Measurements from ENCODE around the gene KRTAP1-1. TPM values are rescaled to one million over a fixed set of nuclear protein-coding genes. Genes with fewer than 3 reads are reported as not detected.

KRTAP1-1 gene, protein sequence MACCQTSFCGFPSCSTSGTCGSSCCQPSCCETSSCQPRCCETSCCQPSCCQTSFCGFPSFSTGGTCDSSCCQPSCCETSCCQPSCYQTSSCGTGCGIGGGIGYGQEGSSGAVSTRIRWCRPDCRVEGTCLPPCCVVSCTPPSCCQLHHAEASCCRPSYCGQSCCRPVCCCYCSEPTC
- not detected in 2 replicates for total RNA-seq

DNA sequence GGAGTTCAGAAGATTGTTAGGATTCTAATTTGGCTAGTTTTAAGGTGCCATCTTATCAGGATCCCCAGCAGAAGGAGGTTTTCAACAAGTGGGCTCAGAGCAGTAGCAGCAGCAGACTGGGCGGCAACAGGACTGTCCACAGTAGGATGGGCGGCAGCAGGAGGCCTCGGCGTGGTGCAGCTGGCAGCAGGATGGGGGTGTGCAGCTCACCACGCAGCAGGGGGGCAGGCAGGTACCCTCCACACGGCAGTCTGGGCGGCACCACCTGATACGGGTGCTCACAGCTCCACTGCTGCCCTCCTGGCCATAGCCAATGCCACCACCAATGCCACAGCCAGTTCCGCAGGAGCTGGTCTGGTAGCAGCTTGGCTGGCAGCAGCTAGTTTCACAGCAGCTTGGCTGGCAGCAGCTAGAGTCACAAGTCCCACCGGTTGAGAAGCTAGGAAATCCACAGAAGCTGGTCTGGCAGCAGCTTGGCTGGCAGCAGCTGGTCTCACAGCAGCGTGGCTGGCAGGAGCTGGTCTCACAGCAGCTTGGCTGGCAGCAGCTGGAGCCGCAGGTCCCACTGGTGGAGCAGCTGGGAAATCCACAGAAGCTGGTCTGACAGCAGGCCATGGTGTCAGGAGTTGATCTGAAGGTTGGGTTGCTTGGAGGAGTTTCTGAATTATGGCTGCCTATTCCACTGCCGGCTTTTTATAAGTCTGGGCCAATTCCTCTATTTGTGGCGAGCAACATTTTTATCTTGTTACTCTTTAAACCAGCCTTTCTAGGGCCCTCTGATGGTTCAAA is at the start of gene KRTAP1-1:
KRTAP1-1 (minus strand) TSS at position 668 of the 789 bp plus-strand sequence; CDS start at position 615, 53 bp downstream.

DNA sequence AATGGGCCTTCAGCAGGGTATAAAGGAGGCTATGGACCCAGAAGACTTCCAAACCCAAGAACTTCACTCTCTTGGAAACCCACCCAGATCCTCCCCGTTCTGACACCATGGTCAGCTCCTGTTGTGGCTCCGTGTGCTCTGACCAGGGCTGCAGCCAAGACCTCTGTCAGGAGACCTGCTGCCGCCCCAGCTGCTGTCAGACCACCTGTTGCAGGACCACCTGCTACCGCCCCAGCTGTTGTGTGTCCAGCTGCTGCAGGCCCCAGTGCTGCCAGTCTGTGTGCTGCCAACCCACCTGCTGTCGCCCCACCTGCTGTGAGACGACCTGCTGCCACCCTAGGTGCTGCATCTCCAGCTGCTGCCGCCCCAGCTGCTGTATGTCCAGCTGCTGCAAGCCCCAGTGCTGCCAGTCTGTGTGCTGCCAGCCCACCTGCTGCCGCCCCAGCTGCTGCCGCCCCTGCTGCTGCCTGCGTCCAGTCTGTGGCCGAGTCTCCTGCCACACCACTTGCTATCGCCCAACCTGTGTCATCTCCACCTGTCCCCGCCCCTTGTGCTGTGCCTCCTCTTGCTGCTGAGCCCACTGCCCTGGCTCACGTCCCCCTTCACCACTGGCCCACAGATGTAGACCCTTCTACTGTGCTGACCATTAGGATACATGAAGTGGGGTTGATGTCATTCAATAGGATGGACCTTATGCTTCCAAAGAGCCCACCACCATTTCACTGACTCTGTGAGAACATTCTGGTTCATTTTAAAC is 43.0 kb upstream of the KRTAP1-1 start, which contains the start of gene KRTAP4-7:
KRTAP4-7 (plus strand) TSS at position 51 of the 757 bp plus-strand sequence; CDS start at position 108, 57 bp downstream.

DNA sequence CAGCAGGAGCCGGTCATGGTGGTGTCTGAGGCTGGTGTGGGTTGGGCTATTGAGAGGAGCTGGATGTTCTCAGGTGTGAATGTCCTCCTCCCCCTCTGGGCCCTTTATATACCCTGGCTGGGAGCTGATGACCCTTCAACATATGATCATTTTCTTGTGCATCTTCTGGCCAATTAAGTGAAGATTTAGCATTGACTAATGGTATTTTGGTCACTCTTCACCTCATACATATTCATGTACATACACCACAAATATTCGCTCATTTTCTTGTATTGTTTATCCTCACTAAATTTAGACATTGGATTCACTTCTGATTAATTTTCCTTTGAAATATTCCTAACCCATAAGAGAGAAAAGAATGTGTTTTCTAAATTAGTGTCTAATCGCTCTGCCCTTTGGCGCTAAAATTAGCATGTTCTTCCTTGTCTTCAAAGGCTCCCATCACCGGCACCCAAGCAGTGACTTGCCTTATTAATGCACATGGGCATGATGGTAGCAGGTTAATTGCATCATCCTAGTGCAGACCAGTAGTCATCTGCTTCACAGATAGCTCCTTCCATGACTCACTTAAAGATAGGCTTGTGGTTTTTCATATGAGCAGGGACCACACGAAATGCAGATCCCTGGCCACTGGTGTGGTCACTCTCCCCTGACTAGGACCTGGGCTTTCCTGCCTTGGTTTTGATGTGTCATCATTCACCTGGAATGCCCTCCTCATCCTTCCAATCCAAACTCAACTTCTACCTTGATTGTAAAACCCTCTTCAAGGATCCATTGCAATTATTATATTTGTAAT is 24.8 kb upstream of the KRTAP1-1 start, which contains the start of gene KRTAP2-4:
KRTAP2-4 (minus strand) TSS at position 51 of the 796 bp plus-strand sequence; CDS start at position 17, 34 bp downstream.

DNA sequence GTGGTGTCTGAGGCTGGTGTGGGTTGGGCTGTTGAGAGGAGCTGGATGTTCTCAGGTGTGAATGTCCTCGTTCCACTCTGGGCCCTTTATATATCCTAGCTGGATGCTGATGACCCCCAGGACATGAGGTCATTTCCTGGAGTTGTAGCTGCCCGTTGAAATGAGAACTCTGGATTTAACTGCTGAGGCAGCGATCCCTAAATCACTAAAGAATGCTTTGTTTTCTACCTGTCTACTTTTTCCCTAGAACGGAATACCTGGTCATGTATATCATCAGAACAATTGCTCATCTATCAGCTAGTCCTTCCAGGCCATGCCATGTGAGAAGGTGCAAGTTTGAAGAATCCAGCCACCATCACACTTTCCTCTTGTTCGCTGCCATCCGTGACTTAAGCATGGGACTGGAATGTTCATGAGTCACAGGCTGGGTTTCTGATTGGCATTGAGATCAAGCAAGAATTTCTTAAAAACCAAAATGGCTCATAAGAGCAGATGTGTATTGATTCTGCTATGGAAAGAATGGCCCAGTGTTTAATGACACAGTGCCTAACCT is 18.9 kb upstream of the KRTAP1-1 start, which contains the start of gene KRTAP2-3:
KRTAP2-3 (minus strand) TSS at position 63 of the 553 bp plus-strand sequence. CDS start 64 bp downstream, outside the sequence.

DNA sequence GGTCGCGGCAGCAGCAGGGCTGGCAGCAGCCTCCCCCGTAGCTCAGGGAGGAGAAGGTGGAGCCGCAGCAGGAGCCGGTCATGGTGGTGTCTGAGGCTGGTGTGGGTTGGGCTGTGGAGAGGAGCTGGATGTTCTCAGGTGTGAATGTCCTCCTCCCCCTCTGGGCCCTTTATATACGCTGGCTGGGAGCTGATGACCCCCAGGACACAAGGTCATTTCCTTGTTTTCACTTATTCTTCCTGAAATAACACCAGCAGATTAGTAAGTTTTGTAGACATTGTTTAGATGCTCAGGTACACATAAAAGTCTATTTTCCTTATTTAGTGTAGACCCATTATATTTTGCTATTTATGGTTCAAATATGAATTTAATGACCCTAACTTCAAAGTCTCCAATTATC is 13.9 kb upstream of the KRTAP1-1 start, which contains the start of gene KRTAP2-2:
KRTAP2-2 (minus strand) TSS at position 101 of the 400 bp plus-strand sequence; CDS start at position 82, 19 bp downstream.

DNA sequence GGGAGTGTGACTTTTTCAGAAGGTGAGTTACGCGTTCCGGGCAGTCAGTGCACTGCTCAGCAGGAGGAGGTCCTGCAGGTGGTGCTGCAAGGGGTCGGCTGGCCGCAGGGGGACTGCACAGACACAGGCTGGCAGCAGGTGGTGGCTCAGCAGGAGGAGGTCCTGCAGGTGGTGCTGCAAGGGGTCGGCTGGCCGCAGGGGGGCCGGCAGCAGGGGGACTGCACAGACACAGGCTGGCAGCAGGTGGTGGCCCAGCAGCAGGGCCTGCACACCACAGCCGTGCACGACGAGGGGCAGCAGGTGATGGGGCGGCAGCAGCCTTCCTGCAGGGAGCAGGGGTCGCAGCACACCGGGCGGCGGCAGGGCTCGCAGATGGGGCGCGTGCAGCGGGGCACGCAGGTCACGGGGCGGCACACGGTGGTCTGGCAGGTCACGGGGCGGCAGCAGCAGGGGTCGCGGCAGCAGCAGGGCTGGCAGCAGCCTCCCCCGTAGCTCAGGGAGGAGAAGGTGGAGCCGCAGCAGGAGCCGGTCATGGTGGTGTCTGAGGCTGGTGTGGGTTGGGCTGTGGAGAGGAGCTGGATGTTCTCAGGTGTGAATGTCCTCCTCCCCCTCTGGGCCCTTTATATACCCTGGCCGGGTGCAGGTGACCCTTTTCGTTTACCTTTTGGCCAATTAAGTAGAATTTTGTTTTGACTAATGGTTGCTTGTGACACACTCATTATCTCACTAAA is 5.7 kb upstream of the KRTAP1-1 start, which contains the start of gene KRTAP2-1:
KRTAP2-1 (minus strand) TSS at position 582 of the 731 bp plus-strand sequence; CDS start at position 533, 49 bp downstream.

DNA sequence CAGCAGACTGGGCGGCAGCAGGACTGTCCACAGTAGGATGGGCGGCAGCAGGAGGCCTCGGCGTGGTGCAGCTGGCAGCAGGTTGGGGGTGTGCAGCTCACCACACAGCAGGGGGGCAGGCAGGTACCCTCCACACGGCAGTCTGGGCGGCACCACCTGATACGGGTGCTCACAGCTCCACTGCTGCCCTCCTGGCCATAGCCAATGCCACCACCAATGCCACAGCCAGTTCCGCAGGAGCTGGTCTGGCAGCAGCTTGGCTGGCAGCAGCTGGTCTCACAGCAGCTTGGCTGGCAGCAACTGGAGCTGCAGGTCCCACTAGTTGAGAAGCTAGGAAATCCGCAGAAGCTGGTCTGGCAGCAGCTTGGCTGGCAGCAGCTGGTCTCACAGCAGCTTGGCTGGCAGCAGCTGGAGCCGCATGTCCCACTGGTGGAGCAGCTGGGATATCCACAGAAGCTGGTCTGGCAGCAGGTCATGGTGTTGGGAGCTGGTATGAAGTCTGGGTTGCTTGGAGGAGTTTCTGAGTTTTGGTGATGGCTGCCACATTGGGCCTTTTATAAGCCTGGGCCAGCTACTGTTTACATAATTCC is 6.8 kb downstream of the KRTAP1-1 start, which contains the start of gene KRTAP1-3:
KRTAP1-3 (minus strand) TSS at position 529 of the 590 bp plus-strand sequence; CDS start at position 476, 53 bp downstream.

DNA sequence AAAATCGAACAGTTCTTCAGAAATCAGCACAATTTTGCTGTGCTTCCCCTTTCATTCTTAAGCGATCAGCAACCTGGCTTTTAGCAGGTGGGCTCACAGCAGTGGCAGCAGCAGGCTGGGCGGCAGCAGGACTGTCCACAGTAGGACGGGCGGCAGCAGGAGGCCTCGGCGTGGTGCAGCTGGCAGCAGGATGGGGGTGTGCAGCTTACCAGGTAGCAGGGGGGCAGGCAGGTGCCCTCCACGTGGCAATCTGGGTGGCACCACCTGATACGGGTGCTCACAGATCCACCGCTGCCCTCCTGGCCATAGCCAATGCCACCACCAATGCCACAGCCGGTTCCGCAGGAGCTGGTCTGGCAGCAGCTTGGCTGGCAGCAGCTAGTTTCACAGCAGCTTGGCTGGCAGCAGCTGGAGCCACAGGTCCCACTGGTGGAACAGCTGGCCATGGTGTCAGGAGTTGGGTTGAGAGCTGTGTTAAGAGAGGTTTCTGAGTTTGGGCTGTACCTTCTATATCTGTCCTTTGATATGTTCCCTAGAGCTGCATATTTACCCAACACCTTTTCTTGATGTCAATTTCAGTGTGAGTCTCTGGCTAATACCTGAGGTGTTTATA is 11.5 kb downstream of the KRTAP1-1 start, which contains the start of gene KRTAP1-4:
KRTAP1-4 (minus strand) TSS at position 563 of the 613 bp plus-strand sequence; CDS start at position 446, 117 bp downstream.

DNA sequence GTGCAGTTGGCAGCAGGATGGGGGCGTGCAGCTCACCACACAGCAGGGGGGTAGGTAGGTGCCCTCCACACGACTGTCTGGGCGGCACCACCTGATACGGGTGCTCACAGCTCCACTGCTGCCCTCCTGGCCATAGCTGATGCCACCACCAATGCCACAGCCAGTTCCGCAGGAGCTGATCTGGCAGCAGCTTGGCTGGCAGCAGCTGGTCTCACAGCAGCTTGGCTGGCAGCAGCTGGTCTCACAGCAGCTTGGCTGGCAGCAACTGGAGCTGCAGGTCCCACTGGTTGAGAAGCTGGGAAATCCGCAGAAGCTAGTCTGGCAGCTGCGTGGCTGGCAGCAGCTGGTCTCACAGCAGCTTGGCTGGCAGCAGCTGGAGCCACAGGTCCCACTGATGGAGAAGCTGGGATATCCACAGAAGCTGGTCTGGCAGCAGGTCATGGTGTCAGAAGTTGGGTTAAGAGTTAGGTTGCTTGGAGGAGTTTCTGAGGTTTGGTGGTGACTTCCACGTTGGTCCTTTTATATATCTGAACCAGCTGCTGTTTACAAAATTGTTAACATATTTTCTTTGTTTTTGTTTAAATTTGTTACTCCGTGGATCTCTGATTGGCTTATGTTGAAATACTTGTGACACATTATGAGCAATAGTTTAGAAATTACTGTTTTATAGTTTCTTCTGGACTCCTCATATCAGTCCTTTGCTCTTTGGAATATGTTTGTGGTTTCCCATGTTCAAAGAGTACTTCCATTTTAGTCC is 14.4 kb downstream of the KRTAP1-1 start, which contains the start of gene KRTAP1-5:
KRTAP1-5 (minus strand) TSS at position 494 of the 757 bp plus-strand sequence; CDS start at position 441, 53 bp downstream.

DNA sequence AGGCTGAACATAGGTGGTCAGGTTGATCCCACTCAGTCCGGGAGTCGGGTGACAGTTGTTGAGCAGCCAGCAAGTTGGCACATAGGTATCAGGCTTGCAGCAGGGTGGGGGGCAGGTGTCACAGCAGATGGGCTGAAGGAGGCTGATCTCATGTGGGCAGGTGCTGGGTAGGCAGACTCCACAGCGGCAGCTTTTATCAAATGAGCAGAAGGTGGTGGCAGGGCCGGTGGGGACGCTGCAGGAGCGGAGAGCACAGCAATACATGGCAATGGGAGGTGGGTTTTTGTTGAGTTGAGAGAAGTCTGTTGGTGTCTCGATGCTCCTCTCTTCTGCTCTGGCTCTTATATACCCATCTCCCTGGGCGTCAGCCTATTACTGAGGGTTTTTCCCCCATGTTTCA is 32.4 kb downstream of the KRTAP1-1 start, which contains the start of gene KRTAP3-1:
KRTAP3-1 (minus strand) TSS at position 318 of the 400 bp plus-strand sequence; CDS start at position 264, 54 bp downstream.

DNA sequence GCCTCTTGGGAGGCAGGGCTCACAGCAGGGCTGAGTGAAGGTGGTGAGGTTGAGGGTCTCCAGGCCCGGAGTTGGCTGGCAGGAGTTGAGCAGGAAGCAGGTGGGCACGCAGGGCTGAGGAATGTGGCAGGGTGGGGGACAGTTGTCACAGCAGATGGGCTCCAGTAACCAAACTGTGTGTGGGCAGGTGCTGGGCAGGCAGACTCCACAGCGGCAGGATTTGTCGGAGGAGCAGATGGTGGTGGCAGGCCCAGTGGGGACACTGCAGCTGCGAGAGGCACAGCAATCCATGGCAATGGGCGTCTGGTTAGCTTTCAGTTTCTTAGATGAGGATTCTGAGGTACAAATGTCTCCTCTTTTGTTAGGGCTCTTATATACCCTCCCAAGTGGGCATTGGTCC is 41.7 kb downstream of the KRTAP1-1 start, which contains the start of gene KRTAP3-2:
KRTAP3-2 (minus strand) TSS at position 344 of the 400 bp plus-strand sequence; CDS start at position 291, 53 bp downstream.

DNA sequence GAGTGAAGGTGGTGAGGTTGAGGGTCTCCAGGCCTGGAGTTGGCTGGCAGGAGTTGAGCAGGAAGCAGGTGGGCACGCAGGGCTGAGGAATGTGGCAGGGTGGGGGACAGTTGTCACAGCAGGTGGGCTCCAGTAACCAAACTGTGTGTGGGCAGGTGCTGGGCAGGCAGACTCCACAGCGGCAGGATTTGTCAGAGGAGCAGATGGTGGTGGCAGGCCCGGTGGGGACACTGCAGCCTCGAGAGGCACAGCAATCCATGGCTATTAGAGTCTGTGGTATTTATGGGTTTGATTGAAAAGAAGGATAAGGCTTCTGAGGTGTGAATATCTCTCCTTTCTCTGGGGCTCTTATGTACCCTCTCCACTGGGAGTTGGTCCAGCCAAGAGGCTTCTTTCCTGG is 47.4 kb downstream of the KRTAP1-1 start, which contains the start of gene KRTAP3-3:
KRTAP3-3 (minus strand) TSS at position 326 of the 400 bp plus-strand sequence; CDS start at position 259, 67 bp downstream.

Other genes starting within 250 kb of the KRTAP1-1 start
- not detected in 2 replicates for gene KRT28, start 241.5 kb downstream of the KRTAP1-1 start, total RNA-seq
- 21.9 and 23.3 TPM in 2 replicates for gene KRT10, start 218.8 kb downstream of the KRTAP1-1 start, total RNA-seq
- not detected in 2 replicates for gene KRT12, start 174.2 kb downstream of the KRTAP1-1 start, total RNA-seq
- gene KRT20, start 156.2 kb downstream of the KRTAP1-1 start, total RNA-seq: not detected in 2 replicates
- not detected in 2 replicates for gene KRT23, start 103.8 kb downstream of the KRTAP1-1 start, total RNA-seq
- not detected in 2 replicates for gene KRT39, start 74.5 kb downstream of the KRTAP1-1 start, total RNA-seq
- gene KRT40, start 57.1 kb downstream of the KRTAP1-1 start, total RNA-seq: not detected in 2 replicates
- not detected in 2 replicates for gene KRTAP3-3, start 47.3 kb downstream of the KRTAP1-1 start, total RNA-seq
- not detected in 2 replicates for gene KRTAP3-2, start 41.5 kb downstream of the KRTAP1-1 start, total RNA-seq
- gene KRTAP3-1, start 32.3 kb downstream of the KRTAP1-1 start, total RNA-seq: not detected in 2 replicates
- gene KRTAP1-5, start 14.2 kb downstream of the KRTAP1-1 start, total RNA-seq: not detected in 2 replicates
- gene KRTAP1-4, start 11.3 kb downstream of the KRTAP1-1 start, total RNA-seq: not detected in 2 replicates
- not detected in 2 replicates for gene KRTAP1-3, start 6.6 kb downstream of the KRTAP1-1 start, total RNA-seq
- gene KRTAP2-1, start 5.9 kb upstream of the KRTAP1-1 start, total RNA-seq: not detected in 2 replicates
- not detected in 2 replicates for gene KRTAP2-2, start 13.8 kb upstream of the KRTAP1-1 start, total RNA-seq
- gene KRTAP2-3, start 18.7 kb upstream of the KRTAP1-1 start, total RNA-seq: not detected in 2 replicates
- not detected in 2 replicates for gene KRTAP2-4, start 24.4 kb upstream of the KRTAP1-1 start, total RNA-seq
- not detected in 2 replicates for gene KRTAP4-7, start 42.7 kb upstream of the KRTAP1-1 start, total RNA-seq
- not detected in 2 replicates for gene KRTAP4-8, start 56.7 kb upstream of the KRTAP1-1 start, total RNA-seq
- gene KRTAP4-16, start 60.8 kb upstream of the KRTAP1-1 start, total RNA-seq: not detected in 2 replicates
- gene KRTAP4-9, start 63.9 kb upstream of the KRTAP1-1 start, total RNA-seq: not detected in 2 replicates
- gene KRTAP4-11, start 76.9 kb upstream of the KRTAP1-1 start, total RNA-seq: not detected in 2 replicates
- gene KRTAP4-12, start 82.7 kb upstream of the KRTAP1-1 start, total RNA-seq: not detected in 2 replicates
- gene KRTAP4-6, start 99.1 kb upstream of the KRTAP1-1 start, total RNA-seq: not detected in 2 replicates
- gene KRTAP4-5, start 108.4 kb upstream of the KRTAP1-1 start, total RNA-seq: not detected in 2 replicates
- not detected in 2 replicates for gene KRTAP4-4, start 119.3 kb upstream of the KRTAP1-1 start, total RNA-seq
- gene KRTAP4-3, start 126.8 kb upstream of the KRTAP1-1 start, total RNA-seq: not detected in 2 replicates
- not detected in 2 replicates for gene KRTAP4-2, start 136.8 kb upstream of the KRTAP1-1 start, total RNA-seq
- gene KRTAP4-1, start 143.5 kb upstream of the KRTAP1-1 start, total RNA-seq: not detected in 2 replicates
- gene KRTAP9-1, start 148.4 kb upstream of the KRTAP1-1 start, total RNA-seq: not detected in 2 replicates
- not detected in 2 replicates for gene KRTAP9-2, start 185.2 kb upstream of the KRTAP1-1 start, total RNA-seq
- not detected in 2 replicates for gene KRTAP9-3, start 191.0 kb upstream of the KRTAP1-1 start, total RNA-seq
- gene KRTAP9-8, start 196.5 kb upstream of the KRTAP1-1 start, total RNA-seq: not detected in 2 replicates
- gene KRTAP9-4, start 208.2 kb upstream of the KRTAP1-1 start, total RNA-seq: not detected in 2 replicates
- not detected in 2 replicates for gene KRTAP9-9, start 213.9 kb upstream of the KRTAP1-1 start, total RNA-seq
- not detected in 2 replicates for gene KRTAP9-6, start 223.9 kb upstream of the KRTAP1-1 start, total RNA-seq
- gene KRTAP9-7, start 234.2 kb upstream of the KRTAP1-1 start, total RNA-seq: not detected in 2 replicates

Measured in mammary microvascular endothelial cell (primary cell).